HG03439 (cell line): Measurements from ENCODE around the gene JUP.
"Not testable (repeated sequence)": the region's sequence is repeated elsewhere in the genome, so short reads cannot be mapped to it uniquely, and the experiment has no call there.

Experiments used
- ATAC-seq: cut with Tn5 transposase; IDR thresholded peaks from one replicate; pipeline ENCODE4 v1.9.1; 2021; ENCODE audit warnings: mild to moderate bottlenecking, moderate library complexity; ENCODE audit not compliant: unreplicated experiment

JUP gene

GRCh38 chr17:41786227-41787020 lies at the start of gene JUP:
TSS of gene JUP (minus strand) at chr17:41786711. CDS start at chr17:41771854, 14,857 bp downstream.
- ATAC-seq = peak; percentile 81

DNA sequence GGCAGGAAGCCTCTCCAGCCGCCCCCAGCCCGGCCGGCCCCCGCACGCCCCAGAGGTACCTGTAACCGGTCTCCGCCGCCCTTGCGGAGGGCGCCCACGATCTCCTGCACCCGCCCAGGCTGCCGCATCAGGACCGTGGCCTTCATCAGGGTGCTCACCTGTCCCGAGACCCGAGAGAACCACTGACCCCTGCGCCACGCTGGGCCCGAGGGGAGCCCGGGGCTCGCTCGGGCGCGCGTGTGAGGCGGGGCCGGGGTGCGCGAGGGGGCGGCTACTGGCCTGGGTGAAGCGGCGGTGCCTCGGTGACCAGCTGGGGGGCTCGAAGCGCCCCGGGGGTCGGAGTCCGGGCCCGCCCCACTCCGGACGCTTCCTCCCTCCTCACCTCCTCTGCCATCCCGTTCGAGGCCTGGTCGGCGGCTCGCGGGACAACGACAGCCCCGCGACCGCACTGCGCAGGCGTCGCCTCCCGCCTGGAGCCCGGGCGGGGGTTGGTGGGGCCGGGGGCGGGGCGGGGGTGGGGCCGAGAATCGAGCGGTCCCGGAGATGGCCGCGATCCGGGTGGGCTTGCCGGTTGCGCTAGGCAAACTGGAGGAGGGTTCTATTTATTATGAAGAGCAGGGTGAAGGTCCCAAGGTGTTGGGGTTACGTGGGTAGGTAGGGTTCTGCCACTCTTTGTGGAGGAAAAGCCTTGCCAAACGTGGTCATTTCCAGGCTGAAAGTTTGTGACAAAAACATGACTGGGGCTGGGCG lies 49.5 kb upstream of the JUP start, which contains the start of gene NT5C3B:
Gene NT5C3B (minus strand): TSS at position 433 of the 750 bp plus-strand sequence. CDS start 39 bp downstream, at position 394.
- no peak for ATAC-seq

DNA sequence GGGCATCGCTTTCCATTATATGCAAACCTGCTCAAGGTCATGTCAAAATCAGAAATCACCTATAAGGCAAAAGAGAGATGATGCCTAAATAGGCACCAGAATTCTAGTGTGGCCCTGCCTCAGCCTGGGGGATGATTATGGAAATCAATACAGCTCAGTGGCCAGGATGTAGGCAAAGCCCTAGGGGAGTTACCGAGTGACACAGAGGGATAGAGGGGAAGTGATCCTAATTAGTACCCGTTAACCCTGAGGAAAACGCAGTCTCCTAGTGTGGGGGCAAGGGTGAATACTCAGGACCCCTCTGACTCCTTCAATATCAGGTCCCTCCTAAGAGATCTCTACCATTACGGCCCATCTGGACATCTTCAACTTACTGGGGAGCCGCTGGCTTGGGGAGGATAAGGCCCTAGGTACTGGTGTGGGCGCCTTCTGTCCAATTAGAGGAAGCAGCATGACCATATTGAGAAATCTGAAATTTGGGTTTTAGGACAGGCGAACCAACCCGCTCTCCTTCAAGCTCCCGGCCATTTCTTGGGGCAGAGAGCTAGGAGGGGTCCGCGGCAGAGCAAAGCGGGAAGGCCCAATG lies 48.8 kb upstream of the JUP start:
- ATAC-seq = no peak

DNA sequence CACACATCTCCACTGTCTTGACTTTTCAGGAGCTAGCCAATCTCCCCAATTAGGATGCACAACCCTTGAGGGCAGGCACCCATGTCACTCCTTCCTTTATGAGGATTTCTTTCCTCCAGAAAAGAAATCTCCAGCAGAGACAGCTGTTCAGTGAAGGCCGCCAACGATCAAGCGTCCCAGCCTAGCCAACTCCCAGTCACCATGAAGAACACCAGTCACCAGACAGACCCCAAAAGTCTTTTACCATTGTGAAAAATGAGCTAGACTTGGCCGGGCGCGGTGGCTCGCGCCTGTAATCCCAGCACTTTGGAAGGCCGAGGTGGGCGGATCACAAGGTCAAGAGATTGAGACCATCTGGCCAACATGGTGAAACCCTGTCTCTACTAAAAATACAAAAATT lies 43.5 kb upstream of the JUP start:
- ATAC-seq = not testable (repeated sequence)

- ATAC-seq = no peak
Measured at GRCh38 chr17:41825175-41825845, 38.8 kb upstream of the JUP start.

DNA sequence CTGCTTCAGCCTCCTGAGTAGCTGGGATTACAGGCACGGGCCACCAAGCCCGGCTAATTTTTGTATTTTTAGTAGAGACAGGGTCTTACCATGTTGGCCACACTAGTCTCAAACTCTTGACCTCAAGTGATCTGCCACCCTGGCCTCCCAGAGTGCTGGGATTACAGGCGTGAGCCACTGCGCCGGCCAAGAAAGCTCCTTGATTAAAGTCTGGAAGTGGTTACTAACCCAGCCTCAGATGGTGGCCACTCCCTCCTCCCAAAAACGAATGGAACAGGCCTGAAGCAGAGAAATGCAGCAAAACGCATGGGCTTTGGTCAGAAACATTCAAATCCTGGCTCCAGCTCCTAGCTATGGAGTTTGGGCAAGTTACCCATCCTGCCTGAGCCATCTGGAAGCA lies 37.6 kb upstream of the JUP start:
- no peak for ATAC-seq

DNA sequence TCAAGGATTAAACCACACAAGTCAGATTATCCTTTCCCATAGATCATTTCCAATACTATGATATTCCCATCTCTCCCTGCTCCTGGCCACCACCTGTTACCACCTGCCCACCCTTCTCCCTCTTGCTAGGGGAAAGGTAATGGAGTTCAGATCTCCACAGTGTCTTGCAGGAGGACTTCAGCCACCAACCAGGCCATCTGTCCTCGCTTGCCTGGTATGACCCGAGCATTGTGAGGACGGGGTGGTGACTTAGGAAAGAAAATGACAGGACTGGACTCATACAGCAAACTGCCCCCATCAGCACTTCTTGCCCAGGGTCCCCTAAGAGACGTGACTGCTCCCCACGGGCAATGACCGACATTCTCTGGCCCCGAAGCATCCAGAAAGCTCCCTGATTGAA lies 37.1 kb upstream of the JUP start:
- ATAC-seq = no peak

- no peak for ATAC-seq
Measured at GRCh38 chr17:41823141-41823524, 36.6 kb upstream of the JUP start.

DNA sequence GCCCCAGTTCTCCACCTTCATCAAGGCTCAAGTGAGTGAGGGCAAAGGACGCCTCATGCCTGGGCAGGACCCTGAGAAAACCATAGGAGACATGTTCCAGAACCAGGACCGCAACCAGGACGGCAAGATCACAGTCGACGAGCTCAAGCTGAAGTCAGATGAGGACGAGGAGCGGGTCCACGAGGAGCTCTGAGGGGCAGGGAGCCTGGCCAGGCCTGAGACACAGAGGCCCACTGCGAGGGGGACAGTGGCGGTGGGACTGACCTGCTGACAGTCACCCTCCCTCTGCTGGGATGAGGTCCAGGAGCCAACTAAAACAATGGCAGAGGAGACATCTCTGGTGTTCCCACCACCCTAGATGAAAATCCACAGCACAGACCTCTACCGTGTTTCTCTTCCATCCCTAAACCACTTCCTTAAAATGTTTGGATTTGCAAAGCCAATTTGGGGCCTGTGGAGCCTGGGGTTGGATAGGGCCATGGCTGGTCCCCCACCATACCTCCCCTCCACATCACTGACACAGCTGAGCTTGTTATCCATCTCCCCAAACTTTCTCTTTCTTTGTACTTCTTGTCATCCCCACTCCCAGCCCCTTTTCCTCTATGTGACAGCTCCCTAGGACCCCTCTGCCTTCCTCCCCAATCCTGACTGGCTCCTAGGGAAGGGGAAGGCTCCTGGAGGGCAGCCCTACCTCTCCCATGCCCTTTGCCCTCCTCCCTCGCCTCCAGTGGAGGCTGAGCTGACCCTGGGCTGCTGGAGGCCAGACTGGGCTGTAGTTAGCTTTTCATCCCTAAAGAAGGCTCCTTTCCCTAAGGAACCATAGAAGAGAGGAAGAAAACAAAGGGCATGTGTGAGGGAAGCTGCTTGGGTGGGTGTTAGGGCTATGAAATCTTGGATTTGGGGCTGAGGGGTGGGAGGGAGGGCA lies 36.0 kb upstream of the JUP start:
- no peak for ATAC-seq

- no peak for ATAC-seq
Measured at GRCh38 chr17:41821776-41822175, 35.3 kb upstream of the JUP start.

GRCh38 chr17:41818024-41818423 lies 31.5 kb upstream of the JUP start:
- ATAC-seq = no peak

DNA sequence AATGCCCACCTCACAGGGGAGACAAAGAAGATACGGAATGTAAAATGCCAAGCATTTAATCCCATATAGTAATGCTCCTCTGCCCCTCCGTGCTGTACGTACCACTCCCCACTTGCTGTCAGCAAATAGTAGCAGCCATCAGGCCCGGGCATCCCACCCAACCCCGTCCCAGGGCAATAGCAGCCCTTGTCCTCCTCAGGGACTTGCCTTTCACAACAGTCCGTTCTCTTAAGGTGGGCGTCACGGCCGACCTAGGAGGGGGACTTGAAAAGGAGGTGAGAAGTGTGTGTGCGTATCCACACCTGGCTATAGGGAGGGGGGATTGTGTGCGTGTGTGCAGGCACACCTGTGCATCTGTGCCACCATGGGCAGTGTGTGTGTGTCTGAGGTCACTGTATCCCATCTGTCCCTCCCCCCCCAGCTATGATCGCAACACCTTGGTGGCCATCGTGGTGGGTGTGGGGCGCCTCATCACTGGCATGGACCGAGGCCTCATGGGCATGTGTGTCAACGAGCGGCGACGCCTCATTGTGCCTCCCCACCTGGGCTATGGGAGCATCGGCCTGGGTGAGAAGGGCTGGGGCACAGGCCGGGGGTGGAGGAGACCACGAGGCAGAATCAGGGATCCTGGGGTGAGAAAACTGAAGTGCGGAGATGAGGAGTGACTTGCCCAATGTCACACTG lies 30.3 kb upstream of the JUP start:
- no peak for ATAC-seq

DNA sequence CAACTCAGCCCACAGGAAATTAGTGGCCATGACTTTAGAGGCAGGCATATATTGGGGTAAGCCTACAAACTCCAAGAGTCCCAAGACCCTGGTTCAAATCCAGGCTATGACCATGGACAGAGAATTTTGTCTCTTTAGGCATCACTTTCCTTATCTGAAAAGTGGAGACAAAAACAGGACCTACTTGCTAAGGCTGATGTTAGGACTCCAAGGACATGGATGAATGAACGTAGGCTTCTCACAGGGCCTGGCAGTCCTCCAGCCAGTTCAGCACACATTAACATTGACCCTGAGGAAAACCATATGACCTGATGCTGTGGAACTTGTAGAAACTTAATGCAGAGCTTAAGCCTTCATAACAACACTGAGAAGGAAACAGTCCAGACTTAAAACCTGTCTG lies 27.7 kb upstream of the JUP start:
- no peak for ATAC-seq

DNA sequence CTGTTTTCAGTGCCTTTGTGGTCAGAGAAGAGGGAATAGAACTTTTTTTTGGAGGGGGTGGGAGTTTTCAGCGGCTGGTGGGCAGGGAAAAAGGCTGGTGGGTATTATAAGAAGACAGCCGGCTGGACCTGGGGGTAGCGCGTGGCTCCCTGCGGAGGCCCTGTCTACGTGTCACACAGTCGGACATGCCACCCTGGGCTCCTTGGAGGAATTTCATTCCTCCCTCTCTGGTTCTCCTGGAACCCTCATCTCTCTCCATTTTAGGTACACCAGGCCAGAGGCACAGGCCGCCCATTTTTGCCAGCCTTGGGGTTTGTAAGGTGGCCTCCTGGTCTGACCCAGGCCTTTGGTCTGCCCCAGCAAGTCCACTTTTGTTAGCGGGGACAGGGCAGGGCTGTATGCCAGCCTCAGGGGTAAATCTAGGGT lies 27.2 kb upstream of the JUP start:
- no peak for ATAC-seq

GRCh38 chr17:41813152-41813680 lies 26.7 kb upstream of the JUP start:
- ATAC-seq = no peak

DNA sequence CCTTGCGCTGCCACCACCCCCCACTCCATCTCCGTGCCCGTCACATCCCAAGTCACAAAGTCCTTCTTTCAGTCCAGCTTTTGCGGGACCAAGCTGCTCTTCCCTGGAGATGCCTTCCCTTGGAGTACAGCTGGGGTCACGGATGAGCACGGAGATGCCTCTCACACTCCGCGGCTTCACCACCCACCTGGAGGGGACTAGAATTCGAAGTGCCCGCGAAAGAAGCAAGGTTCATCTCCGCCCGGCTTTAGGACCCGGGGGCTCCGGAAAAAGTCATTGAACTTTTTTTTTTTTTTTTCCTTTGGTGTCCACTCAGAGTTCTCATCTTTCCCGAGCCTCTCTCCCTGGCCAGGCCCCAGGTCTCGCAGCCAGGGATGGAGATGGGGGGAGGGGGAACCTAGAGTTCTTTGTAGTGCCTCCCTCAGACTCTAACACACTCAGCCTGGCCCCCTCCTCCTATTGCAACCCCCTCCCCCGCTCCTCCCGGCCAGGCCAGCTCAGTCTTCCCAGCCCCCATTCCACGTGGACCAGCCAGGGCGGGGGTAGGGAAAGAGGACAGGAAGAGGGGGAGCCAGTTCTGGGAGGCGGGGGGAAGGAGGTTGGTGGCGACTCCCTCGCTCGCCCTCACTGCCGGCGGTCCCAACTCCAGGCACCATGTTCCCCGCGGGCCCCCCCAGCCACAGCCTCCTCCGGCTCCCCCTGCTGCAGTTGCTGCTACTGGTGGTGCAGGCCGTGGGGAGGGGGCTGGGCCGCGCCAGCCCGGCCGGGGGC lies 26.1 kb upstream of the JUP start, which contains the start of gene FKBP10:
Gene FKBP10 (plus strand): TSS at position 624 of the 771 bp plus-strand sequence. CDS start 31 bp downstream, at position 655.
- no peak for ATAC-seq

- ATAC-seq = no peak
Measured at GRCh38 chr17:41811549-41812380, 25.3 kb upstream of the JUP start, which contains the start of gene P3H4. TSS of gene P3H4 (minus strand) at chr17:41811949. CDS start at chr17:41811915, 34 bp downstream.
